CD14-positive monocyte (primary cell): ENCODE measurements around the gene KIF26A. TPM values are rescaled to one million over a fixed set of nuclear protein-coding genes. Genes with fewer than 3 reads are reported as not detected.

ENCODE experiments used
- DNase-seq, 3 donors: peaks; one replicate each; pipeline ENCODE4 v3.0.0-alpha.2; 2011 to 2022
- H2AFZ ChIP-seq: 2 replicates; pipeline ENCODE4 v1.6.0; 2012; ENCODE audit warnings: mild to moderate bottlenecking, low read depth, low read length, inconsistent platforms; ENCODE audit not compliant: insufficient read depth, poor library complexity, severe bottlenecking
- H3K27ac ChIP-seq, 2 donors: 1 replicate in 1 of 2; 2 replicates in 1 of 2; pipeline ENCODE4 v1.5.1; 2012 to 2013; ENCODE audit warnings: low read length in 2 of 2, control low read depth in 1 of 2, inconsistent platforms in 1 of 2, low read depth in 1 of 2, mild to moderate bottlenecking in 1 of 2
- H3K27me3 ChIP-seq, 2 donors: one replicate each; pipeline versions ENCODE4 v1.6.0 to v1.6.1; 2011 to 2013; ENCODE audit warnings: low read length in 2 of 2; ENCODE audit not compliant: control insufficient read depth in 2 of 2, insufficient read depth in 2 of 2
- H3K36me3 ChIP-seq, 2 donors: replicated peaks in 1 of 2; 1 replicate in 1 of 2; 2 replicates in 1 of 2; pipeline versions ENCODE4 v1.5.1 to v1.6.1; 2012 to 2013; ENCODE audit warnings: low read length in 2 of 2, control low read depth in 1 of 2, inconsistent platforms in 1 of 2, mild to moderate bottlenecking in 1 of 2; ENCODE audit not compliant: insufficient read depth in 2 of 2, control insufficient read depth in 1 of 2
- H3K4me1 ChIP-seq, 2 donors: 1 replicate in 1 of 2; 2 replicates in 1 of 2; pipeline versions ENCODE4 v1.5.1 to v1.6.1; 2012 to 2013; ENCODE audit warnings: low read length in 2 of 2, control low read depth in 1 of 2, inconsistent platforms in 1 of 2, mild to moderate bottlenecking in 1 of 2, moderate library complexity in 1 of 2; ENCODE audit not compliant: insufficient read depth in 2 of 2, control insufficient read depth in 1 of 2
- H3K4me2 ChIP-seq: replicated peaks from 2 replicates; pipeline ENCODE3; 2012; ENCODE audit warnings: low read length, moderate library complexity, mild to moderate bottlenecking; ENCODE audit not compliant: poor library complexity, severe bottlenecking; ENCODE audit errors: extremely low read depth
- H3K4me3 ChIP-seq, 3 experiments: fragments of 200-600 bp in 1 of 3; sonication (generic) in 1 of 3; replicated peaks in 1 of 3; 1 replicate in 2 of 3; 2 replicates in 1 of 3; pipeline ENCODE4 v1.5.1; 2011 to 2013; ENCODE audit warnings: low read length in 3 of 3, mild to moderate bottlenecking in 3 of 3, control low read depth in 2 of 3, low read depth in 2 of 3, inconsistent platforms in 1 of 3, moderate library complexity in 1 of 3
- H3K79me2 ChIP-seq: 2 replicates; pipeline ENCODE4 v1.6.0; 2012; ENCODE audit warnings: mild to moderate bottlenecking, control low read depth, inconsistent platforms, low read length, moderate library complexity; ENCODE audit not compliant: insufficient read depth
- H3K9ac ChIP-seq: 2 replicates; pipeline ENCODE4 v1.6.0; 2017; ENCODE audit warnings: low read length, mild to moderate bottlenecking; ENCODE audit not compliant: insufficient read depth, poor library complexity, severe bottlenecking
- H3K9me3 ChIP-seq, 2 donors: replicated peaks in 1 of 2; 1 replicate in 1 of 2; 2 replicates in 1 of 2; pipeline versions ENCODE4 v1.5.1 to v1.6.1; 2012 to 2013; ENCODE audit warnings: low read length in 2 of 2, control low read depth in 1 of 2; ENCODE audit not compliant: control insufficient read depth in 1 of 2, insufficient read depth in 1 of 2
- H4K20me1 ChIP-seq: 2 replicates; pipeline ENCODE4 v1.6.0; 2012; ENCODE audit warnings: mild to moderate bottlenecking, low read length, control low read depth, moderate library complexity; ENCODE audit not compliant: insufficient read depth
- H3K27ac Mint-ChIP-seq, 7 donors: one replicate each; pipeline ENCODE4 v1.8.0; 2020; ENCODE audit warnings: mild to moderate bottlenecking in 7 of 7, mixed read lengths in 7 of 7, moderate library complexity in 6 of 7, inconsistent platforms in 2 of 7
- H3K27me3 Mint-ChIP-seq, 3 donors: one replicate each; pipeline ENCODE4 v1.8.0; 2021 to 2022; ENCODE audit warnings: low read depth in 3 of 3, mild to moderate bottlenecking in 3 of 3, mixed read lengths in 3 of 3, moderate library complexity in 3 of 3, inconsistent platforms in 1 of 3
- H3K36me3 Mint-ChIP-seq, 2 donors: one replicate each; pipeline ENCODE4 v1.8.0; 2020; ENCODE audit warnings: mixed read lengths in 2 of 2, inconsistent platforms in 1 of 2, mild to moderate bottlenecking in 1 of 2
- H3K4me1 Mint-ChIP-seq: one replicate; pipeline ENCODE4 v1.8.0; 2020; ENCODE audit warnings: mild to moderate bottlenecking, mixed read lengths
- H3K4me3 Mint-ChIP-seq, 2 donors: one replicate each; pipeline ENCODE4 v1.8.0; 2020; ENCODE audit warnings: mild to moderate bottlenecking in 2 of 2, mixed read lengths in 2 of 2, moderate library complexity in 1 of 2
- H3K9me3 Mint-ChIP-seq, 7 donors: one replicate each; pipeline ENCODE4 v1.8.0; 2020 to 2022; ENCODE audit warnings: mixed read lengths in 7 of 7, mild to moderate bottlenecking in 6 of 7, moderate library complexity in 6 of 7, inconsistent platforms in 2 of 7
- WGBS: methylation state at CpG from one replicate; pipeline ENCODE4 v1.1.5; 2013; ENCODE audit warnings: missing lambda C conversion rate; ENCODE audit not compliant: insufficient coverage; 5-methylcytosine and 5-hydroxymethylcytosine counted together
- intact Hi-C, 2 donors: fragments of 100-400 bp; cut with micrococcal nuclease; formaldehyde crosslinking; loops; one replicate each; pipeline versions ENCODE4 v1.15.0 to v1.15.1; 2023
- polyA plus RNA-seq, 3 donors: library from polyadenylated mRNA; depleted of rRNA in 1 of 3; unstranded in 2 of 3; stranded (reverse) in 1 of 3; fragments of 300-500 nt in 2 of 3; fragments of >200 nt in 1 of 3; fragmentation: Illumina TruSeq in 2 of 3; gene quantifications; 1 replicate in 2 of 3; 2 replicates in 1 of 3; pipeline ENCODE4 v1.2.3, GENCODE V29; 2012 to 2021
- TF ChIP-seq, protein P1 (sequence below): fragments of 200-600 bp; IDR thresholded peaks from one replicate; pipeline ENCODE4 v1.8.0; 2022; ENCODE audit warnings: antibody characterized with exemption, mild to moderate bottlenecking

The KIF26A gene
- polyA plus RNA-seq, 3 donors = not detected

- Mint-ChIP-seq H3K27me3 (peaks cover 0 to 3% (median 2%) of the 10 kb centered on the region in 3 donors), H3K9me3 (no peaks in the 10 kb centered on the region), H3K4me3 (no peak overlapping the region), H3K36me3 (no peaks in the 10 kb centered on the region), H3K4me1 (no peaks in the 10 kb centered on the region), H3K27ac (no peak overlapping the region)
- H3K9me3 ChIP-seq = no peaks in the 10 kb centered on the region
- H2AFZ ChIP-seq = no peak overlapping the region
- H3K27ac ChIP-seq = no peak overlapping the region
- TF ChIP-seq, protein P1, sequence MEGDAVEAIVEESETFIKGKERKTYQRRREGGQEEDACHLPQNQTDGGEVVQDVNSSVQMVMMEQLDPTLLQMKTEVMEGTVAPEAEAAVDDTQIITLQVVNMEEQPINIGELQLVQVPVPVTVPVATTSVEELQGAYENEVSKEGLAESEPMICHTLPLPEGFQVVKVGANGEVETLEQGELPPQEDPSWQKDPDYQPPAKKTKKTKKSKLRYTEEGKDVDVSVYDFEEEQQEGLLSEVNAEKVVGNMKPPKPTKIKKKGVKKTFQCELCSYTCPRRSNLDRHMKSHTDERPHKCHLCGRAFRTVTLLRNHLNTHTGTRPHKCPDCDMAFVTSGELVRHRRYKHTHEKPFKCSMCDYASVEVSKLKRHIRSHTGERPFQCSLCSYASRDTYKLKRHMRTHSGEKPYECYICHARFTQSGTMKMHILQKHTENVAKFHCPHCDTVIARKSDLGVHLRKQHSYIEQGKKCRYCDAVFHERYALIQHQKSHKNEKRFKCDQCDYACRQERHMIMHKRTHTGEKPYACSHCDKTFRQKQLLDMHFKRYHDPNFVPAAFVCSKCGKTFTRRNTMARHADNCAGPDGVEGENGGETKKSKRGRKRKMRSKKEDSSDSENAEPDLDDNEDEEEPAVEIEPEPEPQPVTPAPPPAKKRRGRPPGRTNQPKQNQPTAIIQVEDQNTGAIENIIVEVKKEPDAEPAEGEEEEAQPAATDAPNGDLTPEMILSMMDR = no peak
- H3K36me3 ChIP-seq = no peaks in the 10 kb centered on the region
- no peak overlapping the region for H3K4me3 ChIP-seq
- H3K9ac ChIP-seq = no peak overlapping the region
- 89% methylated on average over 9 of the region's 9 CpGs for WGBS
- intact Hi-C loops = no loop called here
- no peaks in the 10 kb centered on the region for H3K79me2 ChIP-seq
- no peaks in the 10 kb centered on the region for H3K4me1 ChIP-seq
- H3K4me2 ChIP-seq = no peak overlapping the region
- H3K27me3 ChIP-seq = no peaks in the 10 kb centered on the region
- no peak for DNase-seq
- no peaks in the 10 kb centered on the region for H4K20me1 ChIP-seq
These were observed 26.1 kb downstream of the KIF26A start for GRCh38 chr14:104164512-104164911.

DNA sequence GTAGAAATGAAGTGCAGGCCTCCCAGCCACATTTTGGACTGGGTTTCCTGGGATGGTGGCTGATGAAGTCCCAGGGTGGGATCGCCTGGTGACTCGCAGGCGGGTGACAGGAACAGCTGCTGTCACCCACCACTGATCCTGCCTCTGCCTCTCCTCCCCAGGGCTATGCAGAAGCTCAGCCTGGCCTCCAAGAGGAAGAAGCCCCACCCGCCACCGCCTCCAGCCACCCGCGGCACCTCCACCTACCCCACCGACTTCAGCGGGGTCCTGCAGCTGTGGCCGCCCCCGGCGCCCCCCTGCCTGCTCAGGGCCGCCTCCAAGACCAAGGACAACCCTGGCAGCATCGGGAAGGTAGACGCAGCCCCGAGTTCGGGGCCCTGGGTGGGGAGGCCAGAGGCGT lies 28.3 kb downstream of the KIF26A start:
- Histone ChIP-seq H4K20me1 (no peaks in the 10 kb centered on the region), H3K27ac (no peak overlapping the region), H3K79me2 (no peaks in the 10 kb centered on the region), H3K4me1 (no peaks in the 10 kb centered on the region), H2AFZ (no peak overlapping the region), H3K9me3 (no peaks in the 10 kb centered on the region), H3K27me3 (no peaks in the 10 kb centered on the region), H3K4me3 (no peak overlapping the region), H3K9ac (no peak overlapping the region), H3K36me3 (no peaks in the 10 kb centered on the region), H3K4me2 (no peak overlapping the region)
- Mint-ChIP-seq H3K4me3 (no peak overlapping the region), H3K36me3 (no peaks in the 10 kb centered on the region), H3K4me1 (no peaks in the 10 kb centered on the region), H3K27me3 (peaks cover 0 to 3% (median 2%) of the 10 kb centered on the region in 3 donors), H3K9me3 (no peaks in the 10 kb centered on the region), H3K27ac (no peak overlapping the region)
- no peak for DNase-seq
- 86% methylated on average over 5 of the region's 18 CpGs for WGBS
- intact Hi-C loops = no loop called here
- TF ChIP-seq, protein P1 = no peak
